Mammary epithelial cell (primary cell): ENCODE data around the gene HOXC5.

ENCODE experiments used
- EZH2 ChIP-seq: IDR thresholded peaks from 2 replicates; pipeline ENCODE4 v1.6.1; 2012; ENCODE audit warnings: low read length, inconsistent platforms, borderline replicate concordance
- TF ChIP-seq, protein P1 (sequence below), 2 donors: IDR thresholded peaks in 1 of 2; conservative IDR thresholded peaks in 1 of 2; 2 replicates each; pipeline ENCODE4 v1.5.1; 2011 to 2012; ENCODE audit warnings: inconsistent platforms in 2 of 2, low read length in 2 of 2, mild to moderate bottlenecking in 2 of 2, control low read depth in 1 of 2, low read depth in 1 of 2; ENCODE audit not compliant: insufficient read depth in 1 of 2; ENCODE audit errors: extremely low read depth in 1 of 2

DNA sequence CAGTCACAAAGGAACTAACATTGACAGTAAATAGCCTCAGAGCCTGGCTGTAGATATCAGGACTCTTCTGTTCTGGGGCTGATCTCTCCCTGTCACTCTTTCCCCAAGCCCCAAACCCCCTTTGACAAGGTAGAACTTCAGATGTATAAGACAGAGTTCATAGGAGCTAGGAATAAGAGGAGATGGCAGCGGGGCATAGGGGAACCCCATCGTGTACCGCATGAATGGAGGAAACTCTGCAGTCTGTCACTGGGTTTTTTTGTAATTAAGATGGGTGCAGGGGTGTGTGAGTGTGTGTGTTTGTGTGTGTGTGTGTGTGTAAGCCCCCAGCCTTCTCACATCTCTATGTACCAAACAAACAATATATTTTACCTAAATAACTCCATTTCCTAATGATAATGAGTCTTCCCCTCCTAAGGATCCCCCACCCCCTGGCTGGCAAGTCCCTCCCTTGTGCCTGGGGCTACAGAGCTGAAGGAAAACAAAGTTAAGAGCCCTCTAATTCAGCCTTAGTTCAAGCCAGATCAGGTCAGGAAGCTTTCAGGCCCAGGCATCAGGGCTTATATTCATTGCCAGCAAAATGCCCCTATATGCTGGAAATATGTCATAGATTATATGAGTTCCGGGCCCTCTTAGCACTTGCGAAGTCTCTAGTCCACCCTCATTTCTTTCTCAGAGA is 11.7 kb downstream of the HOXC5 start:
- TF ChIP-seq, protein P1, sequence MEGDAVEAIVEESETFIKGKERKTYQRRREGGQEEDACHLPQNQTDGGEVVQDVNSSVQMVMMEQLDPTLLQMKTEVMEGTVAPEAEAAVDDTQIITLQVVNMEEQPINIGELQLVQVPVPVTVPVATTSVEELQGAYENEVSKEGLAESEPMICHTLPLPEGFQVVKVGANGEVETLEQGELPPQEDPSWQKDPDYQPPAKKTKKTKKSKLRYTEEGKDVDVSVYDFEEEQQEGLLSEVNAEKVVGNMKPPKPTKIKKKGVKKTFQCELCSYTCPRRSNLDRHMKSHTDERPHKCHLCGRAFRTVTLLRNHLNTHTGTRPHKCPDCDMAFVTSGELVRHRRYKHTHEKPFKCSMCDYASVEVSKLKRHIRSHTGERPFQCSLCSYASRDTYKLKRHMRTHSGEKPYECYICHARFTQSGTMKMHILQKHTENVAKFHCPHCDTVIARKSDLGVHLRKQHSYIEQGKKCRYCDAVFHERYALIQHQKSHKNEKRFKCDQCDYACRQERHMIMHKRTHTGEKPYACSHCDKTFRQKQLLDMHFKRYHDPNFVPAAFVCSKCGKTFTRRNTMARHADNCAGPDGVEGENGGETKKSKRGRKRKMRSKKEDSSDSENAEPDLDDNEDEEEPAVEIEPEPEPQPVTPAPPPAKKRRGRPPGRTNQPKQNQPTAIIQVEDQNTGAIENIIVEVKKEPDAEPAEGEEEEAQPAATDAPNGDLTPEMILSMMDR (conservative IDR thresholded peaks at IDR 0.05 in 1 of 2, IDR thresholded peaks at IDR 0.05 in 1 of 2; ENCODE audit: extremely low read depth in 1 of 2, insufficient read depth in 1 of 2, low read depth in 1 of 2, low read length in 2 of 2) = no peak
- TF ChIP-seq EZH2 = no peak
